ENCODE results near the gene LIM2.
A peak's percentile ranks its signal among the peaks of the same experiment; 100 is the strongest.

Gene LIM2

GRCh38 chr19:51339687-51340656, 47.8 kb downstream of the LIM2 start:
- DNase-seq (ENCODE audit: low read depth in 2 of 2) = peak; percentile 71 to 93

GRCh38 chr19:51339313-51339686, 48.5 kb downstream of the LIM2 start:
- no peak for DNase-seq (ENCODE audit: low read depth in 2 of 2)

- DNase-seq (ENCODE audit: low read depth in 2 of 2) = peak; percentile 48 to 76
Observed at GRCh38 chr19:51338563-51339312, 49.0 kb downstream of the LIM2 start.

GRCh38 chr19:51337861-51338562, 49.8 kb downstream of the LIM2 start:
- DNase-seq (ENCODE audit: low read depth in 2 of 2) = no peak

- no peak for DNase-seq (ENCODE audit: low read depth in 2 of 2)
Observed at GRCh38 chr19:51337141-51337860, 50.5 kb downstream of the LIM2 start.

GRCh38 chr19:51333836-51334460, 53.8 kb downstream of the LIM2 start:
- no peak for DNase-seq (ENCODE audit: low read depth in 2 of 2)

GRCh38 chr19:51331716-51332115, 56.1 kb downstream of the LIM2 start:
- DNase-seq (ENCODE audit: low read depth in 2 of 2) = no peak

GRCh38 chr19:51331193-51331592, 56.6 kb downstream of the LIM2 start:
- DNase-seq (ENCODE audit: low read depth in 2 of 2) = no peak

GRCh38 chr19:51330366-51330765, 57.4 kb downstream of the LIM2 start:
- DNase-seq (ENCODE audit: low read depth in 2 of 2) = no peak

Data from stimulated activated CD4-positive, alpha-beta T cell treated with anti-CD3 and anti-CD28 coated beads, Interleukin-1b, Interleukin-23, amount 100 ng/mL, for 1 hour (primary cell).